PFSK-1 (cell line): ENCODE measurements around the gene CEMIP2.

Experiments used
- FOXP2 ChIP-seq: optimal IDR thresholded peaks from 2 replicates; pipeline ENCODE3; 2011; ENCODE audit warnings: borderline replicate concordance, control low read depth, inconsistent platforms; ENCODE audit not compliant: insufficient read depth; ENCODE audit errors: extremely low read length, extremely low read depth
- POLR2AphosphoS5 ChIP-seq: IDR thresholded peaks from 2 replicates; pipeline ENCODE4 v1.6.1; 2012; ENCODE audit warnings: low read depth, mild to moderate bottlenecking, control low read depth, low read length, moderate library complexity
- REST ChIP-seq, 2 experiments: IDR thresholded peaks; 2 replicates each; pipeline versions ENCODE4 v1.6.1 to v1.8.0; 2011 to 2012; ENCODE audit warnings: low read depth in 2 of 2, low read length in 2 of 2, control low read depth in 1 of 2, inconsistent platforms in 1 of 2, mild to moderate bottlenecking in 1 of 2, moderate library complexity in 1 of 2; ENCODE audit not compliant: insufficient read depth in 1 of 2
- SIN3A ChIP-seq: IDR thresholded peaks from 2 replicates; pipeline ENCODE4 v1.6.1; 2012; ENCODE audit warnings: mild to moderate bottlenecking, low read length, moderate library complexity, borderline replicate concordance; ENCODE audit not compliant: insufficient read depth
- TAF1 ChIP-seq: IDR thresholded peaks from 2 replicates; pipeline ENCODE4 v1.6.1; 2012; ENCODE audit warnings: low read length, control low read depth, borderline replicate concordance; ENCODE audit not compliant: insufficient read depth

Gene CEMIP2

GRCh38 chr9:71742703-71743102 is 25.6 kb downstream of the CEMIP2 start:
- TF ChIP-seq REST (IDR thresholded peaks at IDR 0.05; ENCODE audit: insufficient read depth in 1 of 2, low read depth in 2 of 2, low read length in 2 of 2): no peak

- TF ChIP-seq REST (IDR thresholded peaks at IDR 0.05; ENCODE audit: insufficient read depth in 1 of 2, low read depth in 2 of 2, low read length in 2 of 2) (no peak), TAF1 (no peak), POLR2AphosphoS5 (no peak), FOXP2 (no peak), SIN3A (no peak)
Measured at GRCh38 chr9:71741926-71742648, 26.2 kb downstream of the CEMIP2 start.

- no peak for TF ChIP-seq FOXP2
- TF ChIP-seq POLR2AphosphoS5: no peak
- TF ChIP-seq REST (IDR thresholded peaks at IDR 0.05; ENCODE audit: insufficient read depth in 1 of 2, low read depth in 2 of 2, low read length in 2 of 2): no peak
- no peak for TF ChIP-seq TAF1
- no peak for TF ChIP-seq SIN3A
Measured at GRCh38 chr9:71740199-71740598, 28.1 kb downstream of the CEMIP2 start.

- TF ChIP-seq TAF1: no peak
- TF ChIP-seq SIN3A: no peak
- TF ChIP-seq REST (IDR thresholded peaks at IDR 0.05; ENCODE audit: insufficient read depth in 1 of 2, low read depth in 2 of 2, low read length in 2 of 2): no peak
- no peak for TF ChIP-seq POLR2AphosphoS5
- no peak for TF ChIP-seq FOXP2
Measured at GRCh38 chr9:71737455-71737854, 30.9 kb downstream of the CEMIP2 start.

- TF ChIP-seq REST (IDR thresholded peaks at IDR 0.05; ENCODE audit: insufficient read depth in 1 of 2, low read depth in 2 of 2, low read length in 2 of 2): no peak
- TF ChIP-seq POLR2AphosphoS5: no peak
Measured at GRCh38 chr9:71736236-71736635, 32.1 kb downstream of the CEMIP2 start.
